Endodermal cell (in vitro differentiated cells): ENCODE results near the gene RNLS. TPM values are rescaled to one million over a fixed set of nuclear protein-coding genes. Genes with fewer than 3 reads are reported as not detected.

Experiments used
- DNase-seq: peaks from one replicate; pipeline ENCODE4 v3.0.0-alpha.2; 2017
- H3K27ac ChIP-seq: 2 replicates; pipeline ENCODE4 v1.5.1; 2013; ENCODE audit warnings: mild to moderate bottlenecking, low read depth, low read length, moderate library complexity
- H3K27me3 ChIP-seq: 2 replicates; pipeline ENCODE4 v1.6.1; 2013; ENCODE audit warnings: mild to moderate bottlenecking, low read length, moderate library complexity; ENCODE audit not compliant: insufficient read depth, control insufficient read depth, poor library complexity, severe bottlenecking
- H3K36me3 ChIP-seq: 2 replicates; pipeline ENCODE4 v1.7.0; 2013; ENCODE audit warnings: mild to moderate bottlenecking, low read length, moderate library complexity; ENCODE audit not compliant: control insufficient read depth, insufficient read depth
- H3K4me1 ChIP-seq: one replicate; pipeline ENCODE4 v1.7.0; 2013; ENCODE audit warnings: low read length; ENCODE audit not compliant: control insufficient read depth, insufficient read depth
- H3K4me3 ChIP-seq: 2 replicates; pipeline ENCODE4 v1.5.1; 2013; ENCODE audit warnings: mild to moderate bottlenecking, low read length, moderate library complexity
- H3K9ac ChIP-seq: 2 replicates; pipeline ENCODE4 v1.6.1; 2013; ENCODE audit warnings: mild to moderate bottlenecking, low read length, moderate library complexity; ENCODE audit not compliant: poor library complexity, severe bottlenecking; ENCODE audit errors: extremely low read depth
- H3K9me3 ChIP-seq: 2 replicates; pipeline ENCODE4 v1.6.1; 2013; ENCODE audit warnings: mild to moderate bottlenecking, low read length, moderate library complexity; ENCODE audit not compliant: control insufficient read depth
- H3K27ac Mint-ChIP-seq: 2 replicates; pipeline ENCODE4 v1.8.0; 2020; ENCODE audit warnings: mixed read lengths
- H3K27me3 Mint-ChIP-seq: 2 replicates; pipeline ENCODE4 v1.8.0; 2021; ENCODE audit warnings: mild to moderate bottlenecking, mixed read lengths; ENCODE audit not compliant: insufficient read depth
- H3K36me3 Mint-ChIP-seq: 2 replicates; pipeline ENCODE4 v1.8.0; 2020; ENCODE audit warnings: low read depth, mixed read lengths
- H3K4me1 Mint-ChIP-seq: 2 replicates; pipeline ENCODE4 v1.8.0; 2020; ENCODE audit warnings: mixed read lengths
- H3K4me3 Mint-ChIP-seq: 2 replicates; pipeline ENCODE4 v1.8.0; 2020; ENCODE audit warnings: mild to moderate bottlenecking, moderate library complexity, mixed read lengths
- H3K9me3 Mint-ChIP-seq: 2 replicates; pipeline ENCODE4 v1.8.0; 2020; ENCODE audit warnings: mild to moderate bottlenecking, mixed read lengths
- WGBS, 2 experiments: methylation state at CpG; one replicate each; pipeline versions ENCODE4 v1.1.5 to v1.1.7; 2013; ENCODE audit warnings: missing lambda C conversion rate in 2 of 2, mixed read lengths in 1 of 2; ENCODE audit not compliant: insufficient coverage in 1 of 2, insufficient read length in 1 of 2; 5-methylcytosine and 5-hydroxymethylcytosine counted together
- total RNA-seq, 2 donors: library from RNA; stranded (reverse); fragmentation: NEBNext Ultra II Directional in 1 of 2; extraction: Animal tissue kit (Norgen Biotek cat#: 25700) in 1 of 2; gene quantifications; 2 replicates in 1 of 2; 3 replicates in 1 of 2; pipeline ENCODE4 v1.2.1, GENCODE V29; 2021
- TF ChIP-seq, protein P1 (sequence below): fragments of 200-600 bp; sonication (generic); conservative IDR thresholded peaks from 2 replicates; pipeline ENCODE4 v1.5.0; 2021; ENCODE audit warnings: antibody characterized with exemption, mild to moderate bottlenecking

Gene RNLS
- total RNA-seq, 2 donors from 2014 or later = 10.1 to 12.3 TPM

DNA sequence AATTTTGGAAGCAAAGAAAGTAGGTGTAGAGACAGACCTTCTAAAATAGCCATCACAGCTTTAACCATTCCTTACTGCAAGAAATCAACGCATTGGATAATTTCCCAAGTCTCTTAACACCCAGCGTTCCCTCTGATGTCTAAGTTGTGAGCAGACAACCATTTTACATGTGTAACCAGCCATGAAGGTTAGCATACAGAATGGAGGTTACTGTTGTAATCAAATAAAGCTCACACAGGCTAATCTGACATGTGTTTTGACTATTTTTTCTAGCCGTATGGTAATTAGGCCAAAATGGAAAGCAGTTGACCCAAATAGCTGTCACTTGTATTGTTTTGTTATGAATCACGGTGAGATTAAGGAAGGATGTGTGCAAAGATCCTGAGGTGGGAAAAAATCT, 336.4 kb downstream of the RNLS start:
- peaks cover 35% of the 10 kb centered on the region for H3K4me1 Mint-ChIP-seq
- H3K27me3 Mint-ChIP-seq = peaks cover 21% of the 10 kb centered on the region
- H3K9ac ChIP-seq = no peak overlapping the region
- no peaks in the 10 kb centered on the region for H3K36me3 ChIP-seq
- no peaks in the 10 kb centered on the region for H3K36me3 Mint-ChIP-seq
- H3K27me3 ChIP-seq = peaks cover 22% of the 10 kb centered on the region
- WGBS, 2 experiments = 92 to 95% methylated on average over 2 to 4 of the region's 4 CpGs
- TF ChIP-seq, protein P1, sequence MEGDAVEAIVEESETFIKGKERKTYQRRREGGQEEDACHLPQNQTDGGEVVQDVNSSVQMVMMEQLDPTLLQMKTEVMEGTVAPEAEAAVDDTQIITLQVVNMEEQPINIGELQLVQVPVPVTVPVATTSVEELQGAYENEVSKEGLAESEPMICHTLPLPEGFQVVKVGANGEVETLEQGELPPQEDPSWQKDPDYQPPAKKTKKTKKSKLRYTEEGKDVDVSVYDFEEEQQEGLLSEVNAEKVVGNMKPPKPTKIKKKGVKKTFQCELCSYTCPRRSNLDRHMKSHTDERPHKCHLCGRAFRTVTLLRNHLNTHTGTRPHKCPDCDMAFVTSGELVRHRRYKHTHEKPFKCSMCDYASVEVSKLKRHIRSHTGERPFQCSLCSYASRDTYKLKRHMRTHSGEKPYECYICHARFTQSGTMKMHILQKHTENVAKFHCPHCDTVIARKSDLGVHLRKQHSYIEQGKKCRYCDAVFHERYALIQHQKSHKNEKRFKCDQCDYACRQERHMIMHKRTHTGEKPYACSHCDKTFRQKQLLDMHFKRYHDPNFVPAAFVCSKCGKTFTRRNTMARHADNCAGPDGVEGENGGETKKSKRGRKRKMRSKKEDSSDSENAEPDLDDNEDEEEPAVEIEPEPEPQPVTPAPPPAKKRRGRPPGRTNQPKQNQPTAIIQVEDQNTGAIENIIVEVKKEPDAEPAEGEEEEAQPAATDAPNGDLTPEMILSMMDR = no peak
- no peak overlapping the region for H3K27ac Mint-ChIP-seq
- H3K9me3 ChIP-seq = no peaks in the 10 kb centered on the region
- no peak for DNase-seq
- H3K4me1 ChIP-seq = peaks cover 17% of the 10 kb centered on the region
- no peak overlapping the region for H3K27ac ChIP-seq
- no peaks in the 10 kb centered on the region for H3K9me3 Mint-ChIP-seq
- H3K4me3 ChIP-seq = no peak overlapping the region
- H3K4me3 Mint-ChIP-seq = no peak overlapping the region

- Histone ChIP-seq H3K9me3 (no peaks in the 10 kb centered on the region), H3K9ac (no peak overlapping the region), H3K27me3 (peaks cover 26% of the 10 kb centered on the region), H3K4me1 (peaks cover 17% of the 10 kb centered on the region), H3K27ac (no peak overlapping the region), H3K4me3 (no peak overlapping the region), H3K36me3 (no peaks in the 10 kb centered on the region)
- Mint-ChIP-seq H3K4me1 (peaks cover 35% of the 10 kb centered on the region), H3K9me3 (no peaks in the 10 kb centered on the region), H3K27ac (no peak overlapping the region), H3K4me3 (no peak overlapping the region), H3K27me3 (peaks cover 22% of the 10 kb centered on the region), H3K36me3 (no peaks in the 10 kb centered on the region)
- DNase-seq = no peak
- WGBS, 2 experiments = 85 to 89% methylated on average over 4 of the region's 4 CpGs
- TF ChIP-seq, protein P1 = no peak
Measured at GRCh38 chr10:88245974-88246511, 337.1 kb downstream of the RNLS start.

GRCh38 chr10:88244781-88245625, 338.1 kb downstream of the RNLS start:
- Histone ChIP-seq H3K4me1 (peaks cover 17% of the 10 kb centered on the region), H3K9ac (no peak overlapping the region), H3K4me3 (no peak overlapping the region), H3K9me3 (no peaks in the 10 kb centered on the region), H3K27ac (no peak overlapping the region), H3K27me3 (peaks cover 26% of the 10 kb centered on the region), H3K36me3 (no peaks in the 10 kb centered on the region)
- Mint-ChIP-seq H3K9me3 (no peaks in the 10 kb centered on the region), H3K27me3 (peaks cover 22% of the 10 kb centered on the region), H3K36me3 (no peaks in the 10 kb centered on the region), H3K4me1 (peaks cover 35% of the 10 kb centered on the region), H3K27ac (no peak overlapping the region), H3K4me3 (no peak overlapping the region)
- WGBS, 2 experiments = 92 to 94% methylated on average over 7 to 9 of the region's 9 CpGs
- no peak for DNase-seq
- TF ChIP-seq, protein P1 = no peak
